BJ (cell line): ENCODE data around the gene GPC6. TPM values are rescaled to one million over a fixed set of nuclear protein-coding genes. Genes with fewer than 3 reads are reported as not detected.

Experiments
- CTCF ChIA-PET: fragments of 350-600 bp; formaldehyde crosslinking; extraction: SDS; loops from one replicate; lab custom pipeline; 2021; ENCODE audit warnings: antibody characterized with exemption, inconsistent platforms; lab: Yijun Ruan, JAX
- POLR2A ChIA-PET: fragments of 300-600 bp; sonication (Branson Sonifier 250); formaldehyde crosslinking; extraction: SDS; loops from one replicate; lab custom pipeline; 2021; ENCODE audit warnings: antibody characterized with exemption; lab: Charles Lee
- DNase-seq: peaks from one replicate; pipeline ENCODE4 v3.0.0-alpha.2; 2011; ENCODE audit warnings: low read depth
- H3K27me3 ChIP-seq: 2 replicates; pipeline ENCODE4 v1.6.0; 2011; ENCODE audit warnings: low read length; ENCODE audit not compliant: control insufficient read depth, insufficient read depth
- H3K36me3 ChIP-seq: 2 replicates; pipeline ENCODE4 v1.5.1; 2011; ENCODE audit warnings: low read length; ENCODE audit not compliant: control insufficient read depth, insufficient read depth
- H3K4me3 ChIP-seq: 2 replicates; pipeline ENCODE4 v1.5.1; 2011; ENCODE audit warnings: low read depth, mild to moderate bottlenecking, control low read depth, low read length
- CTCF ChIP-seq: IDR thresholded peaks from 2 replicates; pipeline ENCODE4 v1.5.1; 2011; ENCODE audit warnings: low read depth, mild to moderate bottlenecking, control low read depth, inconsistent platforms, low read length, moderate library complexity; ENCODE audit not compliant: insufficient read depth
- polyA plus RNA-seq: library from polyadenylated mRNA; depleted of rRNA; stranded (reverse); fragments of >200 nt; gene quantifications from 2 replicates; pipeline ENCODE4 v1.2.3, GENCODE V29; 2011

The GPC6 gene
- polyA plus RNA-seq, 1 experiment, result 23.0 TPM

- TF ChIP-seq CTCF, result peak; percentile 9; the same call in 1 of the 2 replicates
- no peak for DNase-seq
- Histone ChIP-seq H3K36me3 (no peaks in the 10 kb centered on the region), H3K4me3 (no peak overlapping the region), H3K27me3 (0 out of 2 replicates have a peak, but pooled peaks cover 1% of the 10 kb centered on the region)
- ChIA-PET POLR2A (no interaction called here), CTCF (no interaction called here)
These were observed 888.4 kb downstream of the GPC6 start for GRCh38 chr13:94115054-94115453.

- DNase-seq, result no peak
- Histone ChIP-seq H3K36me3 (no peaks in the 10 kb centered on the region), H3K4me3 (no peak overlapping the region), H3K27me3 (0 out of 2 replicates have a peak, but pooled peaks cover 2% of the 10 kb centered on the region)
- no peak for TF ChIP-seq CTCF
- CTCF ChIA-PET, result no interaction called here
- POLR2A ChIA-PET, result no interaction called here
These were observed 892.8 kb downstream of the GPC6 start for GRCh38 chr13:94119360-94119936.

- ChIA-PET POLR2A (no interaction called here), CTCF (interaction anchor here (1.0 kb wide), 1 partner anchor 8 kb away, joined by 3 read pairs; no protein-coding TSS in a partner anchor)
- 0 out of 2 replicates have a peak, but pooled peaks cover 2% of the 10 kb centered on the region for H3K27me3 ChIP-seq
- no peak for TF ChIP-seq CTCF
- H3K4me3 ChIP-seq, result no peak overlapping the region
- H3K36me3 ChIP-seq, result no peaks in the 10 kb centered on the region
- DNase-seq, result no peak
These were observed 894.3 kb downstream of the GPC6 start for GRCh38 chr13:94120878-94121277.

GRCh38 chr13:94121686-94122085 lies 895.1 kb downstream of the GPC6 start:
- POLR2A ChIA-PET, result no interaction called here
- DNase-seq, result no peak
- CTCF ChIA-PET, result interaction anchor here (1.0 kb wide), 1 partner anchor 9 kb away, joined by 3 read pairs; no protein-coding TSS in a partner anchor
- H3K27me3 ChIP-seq, result 0 out of 2 replicates have a peak, but pooled peaks cover 2% of the 10 kb centered on the region
- no peak for TF ChIP-seq CTCF
- H3K4me3 ChIP-seq, result no peak overlapping the region
- no peaks in the 10 kb centered on the region for H3K36me3 ChIP-seq

GRCh38 chr13:94122300-94122915 lies 895.8 kb downstream of the GPC6 start:
- ChIA-PET CTCF (no interaction called here), POLR2A (interaction anchor here (0.6 kb wide), 1 partner anchor 413 kb away, joined by 3 read pairs; no protein-coding TSS in a partner anchor)
- DNase-seq, result no peak
- H3K27me3 ChIP-seq, result 0 out of 2 replicates have a peak, but pooled peaks cover 2% of the 10 kb centered on the region
- no peak overlapping the region for H3K4me3 ChIP-seq
- TF ChIP-seq CTCF, result no peak
- H3K36me3 ChIP-seq, result no peaks in the 10 kb centered on the region
